ENCODE measurements around the gene OR1N1. TPM values are rescaled to one million over a fixed set of nuclear protein-coding genes. Genes with fewer than 3 reads are reported as not detected.

The OR1N1 gene
- total RNA-seq, result not detected

GRCh38 chr9:122527193-122527592 lies at the start of gene OR1N1:
TSS of gene OR1N1 (minus strand) at chr9:122527293. CDS start at chr9:122527293, 0 bp downstream.
- H3K27me3 ChIP-seq, result no peaks in the 10 kb centered on the region
- no peaks in the 10 kb centered on the region for H3K9me3 ChIP-seq
- H3K4me3 ChIP-seq, result no peak within 1 kb of the TSS
- no peak for DNase-seq
- TF ChIP-seq, protein P1, sequence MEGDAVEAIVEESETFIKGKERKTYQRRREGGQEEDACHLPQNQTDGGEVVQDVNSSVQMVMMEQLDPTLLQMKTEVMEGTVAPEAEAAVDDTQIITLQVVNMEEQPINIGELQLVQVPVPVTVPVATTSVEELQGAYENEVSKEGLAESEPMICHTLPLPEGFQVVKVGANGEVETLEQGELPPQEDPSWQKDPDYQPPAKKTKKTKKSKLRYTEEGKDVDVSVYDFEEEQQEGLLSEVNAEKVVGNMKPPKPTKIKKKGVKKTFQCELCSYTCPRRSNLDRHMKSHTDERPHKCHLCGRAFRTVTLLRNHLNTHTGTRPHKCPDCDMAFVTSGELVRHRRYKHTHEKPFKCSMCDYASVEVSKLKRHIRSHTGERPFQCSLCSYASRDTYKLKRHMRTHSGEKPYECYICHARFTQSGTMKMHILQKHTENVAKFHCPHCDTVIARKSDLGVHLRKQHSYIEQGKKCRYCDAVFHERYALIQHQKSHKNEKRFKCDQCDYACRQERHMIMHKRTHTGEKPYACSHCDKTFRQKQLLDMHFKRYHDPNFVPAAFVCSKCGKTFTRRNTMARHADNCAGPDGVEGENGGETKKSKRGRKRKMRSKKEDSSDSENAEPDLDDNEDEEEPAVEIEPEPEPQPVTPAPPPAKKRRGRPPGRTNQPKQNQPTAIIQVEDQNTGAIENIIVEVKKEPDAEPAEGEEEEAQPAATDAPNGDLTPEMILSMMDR (IDR thresholded peaks at IDR 0.05), result no peak
- intact Hi-C loops (cut with DNase I), result no loop called here
- H3K4me1 ChIP-seq, result no peaks in the 10 kb centered on the region
- no peaks in the 10 kb centered on the region for H3K36me3 ChIP-seq
- no peak within 1 kb of the TSS for H3K27ac ChIP-seq
- H3K9ac ChIP-seq (ENCODE audit: low read depth in 2 of 2, low read length in 2 of 2), result no peak within 1 kb of the TSS

DNA sequence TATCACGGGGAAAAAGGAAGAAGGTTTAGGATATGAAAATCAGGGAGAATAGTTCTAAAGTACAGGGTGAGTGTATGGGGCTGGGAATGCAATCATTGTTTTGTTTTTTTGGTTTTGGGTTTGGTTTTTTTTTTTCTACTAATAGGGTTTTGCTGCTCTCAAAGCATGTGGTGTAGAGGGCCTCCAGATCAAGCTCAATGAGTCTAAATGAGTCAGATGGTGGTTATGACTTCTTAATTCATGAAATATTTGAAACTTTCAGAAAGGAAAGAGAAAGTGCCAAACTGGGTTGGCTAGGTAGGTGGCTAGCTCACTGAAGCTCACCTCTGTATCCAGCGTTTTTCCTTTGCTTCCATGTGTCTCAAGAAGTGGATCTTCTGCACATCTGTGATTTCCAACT lies 45.4 kb upstream of the OR1N1 start:
- Histone ChIP-seq H3K4me1 (no peaks in the 10 kb centered on the region), H3K9ac (ENCODE audit: low read depth in 2 of 2, low read length in 2 of 2) (no peak overlapping the region), H3K36me3 (no peaks in the 10 kb centered on the region), H3K4me3 (no peak overlapping the region), H3K9me3 (no peaks in the 10 kb centered on the region), H3K27ac (no peak overlapping the region), H3K27me3 (no peaks in the 10 kb centered on the region)
- TF ChIP-seq, protein P1 (IDR thresholded peaks at IDR 0.05), result no peak
- DNase-seq, result no peak
- intact Hi-C loops (cut with DNase I), result no loop called here

- no peak overlapping the region for H3K4me3 ChIP-seq
- no peaks in the 10 kb centered on the region for H3K4me1 ChIP-seq
- DNase-seq, result no peak
- H3K27me3 ChIP-seq, result no peaks in the 10 kb centered on the region
- no peak overlapping the region for H3K9ac ChIP-seq (ENCODE audit: low read depth in 2 of 2, low read length in 2 of 2)
- intact Hi-C loops (cut with DNase I), result no loop called here
- H3K9me3 ChIP-seq, result no peaks in the 10 kb centered on the region
- TF ChIP-seq, protein P1 (IDR thresholded peaks at IDR 0.05), result no peak
- H3K27ac ChIP-seq, result no peak overlapping the region
- no peaks in the 10 kb centered on the region for H3K36me3 ChIP-seq
Observed at GRCh38 chr9:122567901-122568300, 40.8 kb upstream of the OR1N1 start.

DNA sequence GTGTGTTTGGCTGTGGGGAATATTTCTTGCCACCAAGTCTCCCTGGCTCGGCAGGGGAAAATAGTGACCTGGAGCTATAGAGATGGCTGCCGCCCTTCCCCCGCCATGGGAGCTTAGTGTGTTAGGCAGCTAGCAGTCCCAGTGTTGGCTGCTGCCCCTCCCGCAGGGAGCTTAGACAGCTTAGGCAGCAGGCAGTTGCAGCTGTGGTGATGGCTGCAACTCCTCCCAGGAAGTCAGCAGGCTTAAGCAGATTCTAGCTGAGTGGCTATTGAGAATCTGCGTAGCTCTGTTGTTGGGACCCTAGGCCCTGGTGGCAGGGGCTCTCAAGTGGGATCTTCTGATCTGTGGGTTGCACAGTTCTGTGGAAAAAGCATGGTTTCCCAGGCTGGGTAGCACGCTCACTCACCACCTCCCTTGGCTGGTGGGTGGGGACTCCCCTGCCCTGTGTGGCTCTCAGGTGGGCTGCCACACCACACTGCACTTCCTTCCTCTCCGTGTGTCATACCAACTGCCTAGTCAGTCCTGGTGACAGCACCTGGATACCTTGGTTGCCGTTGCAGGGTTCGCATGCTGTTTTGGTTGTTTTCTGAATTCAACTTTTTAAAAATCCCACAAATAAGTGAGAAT lies 35.2 kb upstream of the OR1N1 start:
- H3K4me1 ChIP-seq, result no peaks in the 10 kb centered on the region
- H3K27ac ChIP-seq, result no peak overlapping the region
- intact Hi-C loops (cut with DNase I), result no loop called here
- H3K9ac ChIP-seq (ENCODE audit: low read depth in 2 of 2, low read length in 2 of 2), result no peak overlapping the region
- H3K36me3 ChIP-seq, result no peaks in the 10 kb centered on the region
- TF ChIP-seq, protein P1 (IDR thresholded peaks at IDR 0.05), result no peak
- H3K4me3 ChIP-seq, result no peak overlapping the region
- no peaks in the 10 kb centered on the region for H3K9me3 ChIP-seq
- no peaks in the 10 kb centered on the region for H3K27me3 ChIP-seq
- no peak for DNase-seq

DNA sequence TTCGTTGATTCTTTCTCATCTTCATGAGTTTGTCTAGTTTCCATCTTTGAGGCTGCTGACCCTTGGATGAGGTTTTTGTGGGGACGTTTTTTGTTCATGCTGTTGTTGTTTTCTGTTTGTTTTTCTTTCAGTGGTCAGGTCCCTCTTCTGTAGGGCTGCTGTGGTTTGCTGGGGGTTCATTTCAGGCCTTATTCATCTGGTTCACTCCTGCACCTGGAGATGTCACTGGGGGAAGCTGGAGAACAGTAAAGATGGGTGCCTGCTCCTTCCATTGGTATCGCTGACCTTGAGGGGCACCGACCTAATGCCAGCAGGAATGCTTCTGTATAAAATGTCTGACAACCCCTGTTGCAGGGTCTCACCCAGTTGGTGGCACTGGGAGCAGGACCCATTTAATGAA lies 34.4 kb upstream of the OR1N1 start:
- Histone ChIP-seq H3K9me3 (no peaks in the 10 kb centered on the region), H3K9ac (ENCODE audit: low read depth in 2 of 2, low read length in 2 of 2) (no peak overlapping the region), H3K4me1 (no peaks in the 10 kb centered on the region), H3K27ac (no peak overlapping the region), H3K27me3 (no peaks in the 10 kb centered on the region), H3K4me3 (no peak overlapping the region), H3K36me3 (no peaks in the 10 kb centered on the region)
- TF ChIP-seq, protein P1 (IDR thresholded peaks at IDR 0.05), result no peak
- DNase-seq, result no peak
- intact Hi-C loops (cut with DNase I), result no loop called here
